GM18508 (cell line): ENCODE measurements around the gene ASB12.

Experiments used
- ATAC-seq: cut with Tn5 transposase; IDR thresholded peaks from one replicate; pipeline ENCODE4 v1.9.1; 2021; ENCODE audit warnings: moderate number of reproducible peaks; ENCODE audit not compliant: insufficient read depth, unreplicated experiment

Gene ASB12

DNA sequence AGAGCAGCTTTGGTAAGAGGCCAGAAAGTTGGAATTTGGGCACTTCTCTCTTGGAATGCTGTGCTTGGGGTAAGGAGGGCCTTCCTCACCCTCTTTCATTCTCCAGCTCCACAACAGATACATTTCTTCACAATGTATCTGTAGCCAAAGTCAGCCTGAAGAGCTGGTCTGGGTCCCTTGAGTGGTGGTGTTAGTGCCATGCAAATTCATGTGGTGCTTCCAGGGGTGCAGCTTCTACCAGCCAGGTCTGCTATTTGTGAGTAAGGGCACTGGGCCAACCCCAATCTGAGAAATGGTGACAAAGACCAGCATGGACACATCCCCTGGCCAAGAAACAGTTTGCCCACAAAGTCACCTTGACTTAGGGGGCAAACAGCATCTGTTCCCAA is 42.7 kb downstream of the ASB12 start:
- no peak for ATAC-seq

DNA sequence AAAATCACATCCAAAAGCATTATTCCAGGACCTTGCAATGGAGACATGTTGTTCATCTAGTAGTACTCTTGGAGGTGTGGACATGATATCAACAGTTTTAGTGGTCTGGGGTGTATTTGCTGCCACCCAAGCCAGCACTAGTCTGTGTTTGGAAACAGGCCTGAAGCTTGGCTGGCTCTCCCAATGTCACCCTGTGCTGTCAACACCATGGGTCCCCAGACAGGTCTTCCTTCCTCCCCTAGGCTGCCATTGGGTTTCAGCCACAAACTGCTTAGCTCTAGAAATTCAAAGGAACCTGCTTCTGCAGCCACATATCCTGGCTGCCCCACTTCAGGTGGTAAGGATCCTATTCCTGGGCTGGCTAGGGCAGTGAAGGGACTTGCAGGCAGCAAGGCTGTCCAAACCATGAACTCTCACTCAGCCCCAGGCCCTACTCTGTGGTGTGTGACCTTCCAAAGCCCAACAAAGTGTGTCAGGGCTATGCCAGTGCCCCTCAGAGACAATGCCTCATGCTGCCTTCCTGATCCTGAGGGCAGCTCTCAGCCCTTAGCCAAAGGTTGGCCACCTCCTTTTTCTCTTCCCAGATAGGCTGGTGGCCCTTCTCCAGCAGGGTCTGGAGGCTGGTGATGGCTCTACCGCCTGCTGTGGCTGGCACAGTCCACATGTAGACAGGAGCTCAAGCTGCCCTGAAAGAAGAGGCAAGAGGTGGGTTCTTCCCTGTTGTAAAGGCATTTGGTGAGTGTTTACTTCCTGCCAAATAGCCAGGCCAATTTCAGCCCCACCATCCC is 43.2 kb downstream of the ASB12 start:
- ATAC-seq: no peak

DNA sequence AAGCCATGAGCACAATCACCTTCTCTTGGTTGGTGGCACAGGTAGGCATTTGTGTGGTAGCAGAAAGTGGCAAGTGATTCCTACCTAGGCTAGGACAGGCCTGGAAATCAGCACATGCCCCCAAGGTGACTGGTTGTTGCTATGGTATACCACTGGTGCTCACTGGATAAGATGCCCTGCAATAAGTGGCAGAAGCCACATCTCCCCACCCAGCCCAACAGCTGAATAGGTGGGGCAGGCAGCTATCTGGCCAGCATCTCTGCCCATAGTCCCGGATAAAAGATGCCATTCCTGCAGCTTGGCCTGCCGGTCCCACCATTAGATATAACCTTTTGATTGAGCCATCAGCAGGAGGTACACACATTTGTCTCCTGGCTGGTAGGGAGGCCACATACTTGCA is 46.0 kb downstream of the ASB12 start:
- ATAC-seq: no peak

DNA sequence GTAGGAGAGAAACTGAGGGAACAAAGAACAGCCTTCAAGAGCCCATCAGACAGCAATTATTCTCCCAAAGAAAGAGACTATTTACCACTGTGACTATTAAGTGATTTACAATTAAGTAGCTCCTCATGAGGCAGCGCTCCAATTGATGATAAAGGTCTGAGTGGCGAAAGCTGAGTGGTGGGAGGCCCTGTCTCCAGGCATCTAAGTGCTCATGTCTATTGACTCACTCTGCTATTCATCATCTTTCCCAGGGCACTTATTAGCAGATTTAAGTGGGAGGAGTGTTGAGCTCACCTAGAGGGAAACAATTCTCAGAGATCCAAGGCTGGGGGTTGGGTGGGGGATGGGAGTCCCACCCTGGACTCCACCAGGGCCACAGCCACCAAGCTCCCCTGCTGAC is 48.2 kb downstream of the ASB12 start:
- ATAC-seq: no peak

DNA sequence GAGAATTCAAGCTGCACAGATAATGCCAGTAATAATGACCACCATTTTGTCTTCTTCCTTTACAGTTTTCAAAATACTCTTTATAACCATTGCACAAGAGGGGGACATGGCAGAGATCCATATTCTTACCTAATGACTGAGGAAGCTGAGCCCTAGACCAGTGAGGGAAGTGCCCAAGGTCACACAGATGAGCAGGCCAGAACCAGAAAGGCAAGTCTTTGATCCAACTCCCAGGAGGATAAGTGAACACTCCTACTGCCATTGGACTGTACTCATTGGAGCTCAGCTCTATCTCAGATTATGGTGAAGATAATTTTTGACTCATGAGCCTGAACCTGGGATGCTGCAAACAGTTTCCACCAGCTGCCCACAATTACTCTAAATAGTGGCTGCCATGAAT is 53.5 kb downstream of the ASB12 start:
- no peak for ATAC-seq
